ENCODE measurements around the gene MIB2. TPM values are rescaled to one million over a fixed set of nuclear protein-coding genes. Genes with fewer than 3 reads are reported as not detected.

Gene MIB2
- total and polyA plus RNA-seq, 10 of the 15 experiments (the other 5 are each of a cell fraction or from before 2014, with no cell fraction given), result 0.42 to 26.8 (median 10.9) TPM; not detected in 1

GRCh38 chr1:1612104-1612400 is 3.2 kb upstream of the MIB2 start (continued):
- TF ChIP-seq, protein P1, sequence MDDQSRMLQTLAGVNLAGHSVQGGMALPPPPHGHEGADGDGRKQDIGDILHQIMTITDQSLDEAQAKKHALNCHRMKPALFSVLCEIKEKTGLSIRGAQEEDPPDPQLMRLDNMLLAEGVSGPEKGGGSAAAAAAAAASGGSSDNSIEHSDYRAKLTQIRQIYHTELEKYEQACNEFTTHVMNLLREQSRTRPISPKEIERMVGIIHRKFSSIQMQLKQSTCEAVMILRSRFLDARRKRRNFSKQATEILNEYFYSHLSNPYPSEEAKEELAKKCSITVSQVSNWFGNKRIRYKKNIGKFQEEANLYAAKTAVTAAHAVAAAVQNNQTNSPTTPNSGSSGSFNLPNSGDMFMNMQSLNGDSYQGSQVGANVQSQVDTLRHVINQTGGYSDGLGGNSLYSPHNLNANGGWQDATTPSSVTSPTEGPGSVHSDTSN (IDR thresholded peaks at IDR 0.05; ENCODE audit: insufficient replicate concordance, low read depth, low read length), result no peak
- TF ChIP-seq, protein P2, sequence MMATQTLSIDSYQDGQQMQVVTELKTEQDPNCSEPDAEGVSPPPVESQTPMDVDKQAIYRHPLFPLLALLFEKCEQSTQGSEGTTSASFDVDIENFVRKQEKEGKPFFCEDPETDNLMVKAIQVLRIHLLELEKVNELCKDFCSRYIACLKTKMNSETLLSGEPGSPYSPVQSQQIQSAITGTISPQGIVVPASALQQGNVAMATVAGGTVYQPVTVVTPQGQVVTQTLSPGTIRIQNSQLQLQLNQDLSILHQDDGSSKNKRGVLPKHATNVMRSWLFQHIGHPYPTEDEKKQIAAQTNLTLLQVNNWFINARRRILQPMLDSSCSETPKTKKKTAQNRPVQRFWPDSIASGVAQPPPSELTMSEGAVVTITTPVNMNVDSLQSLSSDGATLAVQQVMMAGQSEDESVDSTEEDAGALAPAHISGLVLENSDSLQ (IDR thresholded peaks at IDR 0.05), result no peak
- no peak for TF ChIP-seq PML (IDR thresholded peaks at IDR 0.05; ENCODE audit: low read length)
- TF ChIP-seq YBX1 (IDR thresholded peaks at IDR 0.05), result no peak

- 0 out of 2 replicates have a peak, but pooled peaks cover 3% of the 10 kb centered on the region for H4K20me1 ChIP-seq (ENCODE audit: control insufficient read depth, insufficient read depth)
- TF ChIP-seq NRF1 (conservative IDR thresholded peaks at IDR 0.05; ENCODE audit: low read depth, low read length) (no peak), PAX5 (IDR thresholded peaks at IDR 0.05; ENCODE audit: borderline replicate concordance, low read depth, low read length) (no peak), SUPT20H (IDR thresholded peaks at IDR 0.05; ENCODE audit: borderline replicate concordance, control insufficient read depth, low read depth, low read length) (no peak), BRCA1 (IDR thresholded peaks at IDR 0.05; ENCODE audit: low read depth, low read length) (no peak), JUNB (IDR thresholded peaks at IDR 0.05) (no peak), SMAD5 (IDR thresholded peaks at IDR 0.05; ENCODE audit: low read depth) (no peak), RUNX3 (IDR thresholded peaks at IDR 0.05; ENCODE audit: low read length) (no peak), SIX5 (IDR thresholded peaks at IDR 0.05; ENCODE audit: low read depth, low read length, severe bottlenecking) (no peak), PAX8 (IDR thresholded peaks at IDR 0.05) (no peak), TARDBP (IDR thresholded peaks at IDR 0.05; ENCODE audit: borderline replicate concordance) (no peak), TAF1 (IDR thresholded peaks at IDR 0.05; ENCODE audit: borderline replicate concordance, low read depth, low read length) (no peak), CHD4 (IDR thresholded peaks at IDR 0.05) (no peak), FOS (IDR thresholded peaks at IDR 0.05; ENCODE audit: borderline replicate concordance, extremely low read depth, insufficient read length) (no peak)
- TF ChIP-seq, protein P3, sequence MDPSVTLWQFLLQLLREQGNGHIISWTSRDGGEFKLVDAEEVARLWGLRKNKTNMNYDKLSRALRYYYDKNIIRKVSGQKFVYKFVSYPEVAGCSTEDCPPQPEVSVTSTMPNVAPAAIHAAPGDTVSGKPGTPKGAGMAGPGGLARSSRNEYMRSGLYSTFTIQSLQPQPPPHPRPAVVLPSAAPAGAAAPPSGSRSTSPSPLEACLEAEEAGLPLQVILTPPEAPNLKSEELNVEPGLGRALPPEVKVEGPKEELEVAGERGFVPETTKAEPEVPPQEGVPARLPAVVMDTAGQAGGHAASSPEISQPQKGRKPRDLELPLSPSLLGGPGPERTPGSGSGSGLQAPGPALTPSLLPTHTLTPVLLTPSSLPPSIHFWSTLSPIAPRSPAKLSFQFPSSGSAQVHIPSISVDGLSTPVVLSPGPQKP (IDR thresholded peaks at IDR 0.05; ENCODE audit: low read depth, low read length), result no peak
- no TSS peak for BruUV-seq (replicated peaks)
- H3K9ac ChIP-seq (ENCODE audit: control insufficient read depth, insufficient read depth, low read length), result no peak overlapping the region
- no peak overlapping the region for H3K27ac ChIP-seq (ENCODE audit: control insufficient read depth, insufficient read depth)
- peaks cover 3% of the 10 kb centered on the region for H3K79me2 ChIP-seq (ENCODE audit: control insufficient read depth, insufficient read depth, low read length)
- no peak overlapping the region for H3K4me3 ChIP-seq
- H3K4me2 ChIP-seq (ENCODE audit: control insufficient read depth, insufficient read depth), result no peak overlapping the region
- in situ Hi-C loops (cut with MboI) (no loop called here), intact Hi-C loops (cut with micrococcal nuclease; ENCODE audit: unreplicated experiment) (no loop called here)
- RAD21 ChIA-PET (ENCODE audit: unreplicated experiment), result interaction anchor here (2.8 kb wide), 1 partner anchor 65 kb away, joined by 8 read pairs; no protein-coding TSS in a partner anchor
- peaks cover 15% of the 10 kb centered on the region for H3K4me1 ChIP-seq (ENCODE audit: control insufficient read depth, insufficient read depth, low read length)
- H3K36me3 ChIP-seq (ENCODE audit: control insufficient read depth in 2 of 2, insufficient read depth in 2 of 2, low read length in 1 of 2), result peaks cover 0 to 2% of the 10 kb centered on the region in 2 experiments; a peak in 1 of 4 replicates
- 76% methylated on average over 11 of the region's 11 CpGs for WGBS (ENCODE audit: insufficient coverage, insufficient replicate concordance, low lambda C conversion rate, missing lambda C conversion rate)
- H3K9me3 ChIP-seq (replicated peaks; ENCODE audit: control insufficient read depth, insufficient read depth, low read length), result no peaks in the 10 kb centered on the region
- no peaks in the 10 kb centered on the region; a peak in 1 of 4 replicates for H3K27me3 ChIP-seq (replicated peaks in 1 of 2; ENCODE audit: control insufficient read depth in 2 of 2, insufficient read depth in 2 of 2, low read length in 1 of 2)
- POLR2A ChIA-PET, result interaction anchor here (1.2 kb wide), 1 partner anchor 295 kb away, joined by 3 read pairs; no protein-coding TSS in a partner anchor
- FAIRE-seq (no peak), DNase-seq (ENCODE audit: low read depth, low spot score) (no peak), ATAC-seq (no peak)
- SMC1A ChIA-PET (ENCODE audit: uncharacterized antibody, unreplicated experiment), result interaction anchor here (1.0 to 1.8 kb wide), 3 partner anchors 11 to 292 kb away, joined by 3 to 9 read pairs (median 4); no protein-coding TSS in a partner anchor
- CTCF ChIA-PET, result interaction anchor here (1.0 to 1.6 kb wide), 2 partner anchors 16 kb away, joined by 3 to 6 read pairs; no protein-coding TSS in a partner anchor
- H2AFZ ChIP-seq (ENCODE audit: control insufficient read depth, low read depth, low read length), result no peak overlapping the region
These were observed 1.7 kb upstream of the MIB2 start for GRCh38 chr1:1613509-1614082.
